ENCODE data around the gene FBLN2.

GRCh38 chr3:13571831-13572750 lies 23.2 kb downstream of the FBLN2 start:
- TF ChIP-seq EP300 (IDR thresholded peaks at IDR 0.05) (no peak), CTCF (IDR thresholded peaks at IDR 0.05) (no peak)

All from gastroesophageal sphincter (tissue), 3 donors.